ENCODE measurements around the gene YRDC.

DNA sequence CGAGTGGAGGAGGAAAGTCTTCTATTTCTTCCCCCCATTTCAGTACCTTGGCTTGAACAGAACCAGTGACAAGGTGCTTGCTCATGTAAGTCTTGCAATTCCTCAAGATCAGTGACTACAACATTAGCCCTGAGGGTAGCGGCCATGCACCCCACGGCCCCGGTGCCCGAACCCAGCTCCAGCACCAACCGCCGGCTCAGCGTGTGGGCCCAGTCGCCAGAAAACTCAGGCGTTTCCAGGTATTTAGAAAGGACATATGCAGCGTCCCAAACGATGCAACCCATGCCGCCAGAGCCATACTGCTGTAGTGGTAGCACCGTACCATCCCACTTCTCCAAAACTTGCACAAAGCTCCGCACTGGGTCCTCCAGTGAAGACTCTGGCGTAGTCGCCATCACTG lies 25.5 kb downstream of the YRDC start:
- TF ChIP-seq EP300 (IDR thresholded peaks at IDR 0.05): no peak
- TF ChIP-seq, protein P1, sequence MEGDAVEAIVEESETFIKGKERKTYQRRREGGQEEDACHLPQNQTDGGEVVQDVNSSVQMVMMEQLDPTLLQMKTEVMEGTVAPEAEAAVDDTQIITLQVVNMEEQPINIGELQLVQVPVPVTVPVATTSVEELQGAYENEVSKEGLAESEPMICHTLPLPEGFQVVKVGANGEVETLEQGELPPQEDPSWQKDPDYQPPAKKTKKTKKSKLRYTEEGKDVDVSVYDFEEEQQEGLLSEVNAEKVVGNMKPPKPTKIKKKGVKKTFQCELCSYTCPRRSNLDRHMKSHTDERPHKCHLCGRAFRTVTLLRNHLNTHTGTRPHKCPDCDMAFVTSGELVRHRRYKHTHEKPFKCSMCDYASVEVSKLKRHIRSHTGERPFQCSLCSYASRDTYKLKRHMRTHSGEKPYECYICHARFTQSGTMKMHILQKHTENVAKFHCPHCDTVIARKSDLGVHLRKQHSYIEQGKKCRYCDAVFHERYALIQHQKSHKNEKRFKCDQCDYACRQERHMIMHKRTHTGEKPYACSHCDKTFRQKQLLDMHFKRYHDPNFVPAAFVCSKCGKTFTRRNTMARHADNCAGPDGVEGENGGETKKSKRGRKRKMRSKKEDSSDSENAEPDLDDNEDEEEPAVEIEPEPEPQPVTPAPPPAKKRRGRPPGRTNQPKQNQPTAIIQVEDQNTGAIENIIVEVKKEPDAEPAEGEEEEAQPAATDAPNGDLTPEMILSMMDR (IDR thresholded peaks at IDR 0.05): no peak
